Right lobe of liver (tissue), 4 donors: ENCODE results near the gene ZNF768.

Experiments
- POLR2A ChIP-seq: fragments of 450-650 bp; IDR thresholded peaks from one replicate; pipeline ENCODE4 v1.6.1; 2017; ENCODE audit warnings: antibody characterized with exemption, mild to moderate bottlenecking
- TF ChIP-seq, protein P1 (sequence below), 4 donors: fragments of 200-600 bp in 3 of 4; fragments of 450-650 bp in 1 of 4; IDR thresholded peaks; one replicate each; pipeline versions ENCODE4 v1.5.1 to v1.8.0; 2016 to 2022; ENCODE audit warnings: antibody characterized with exemption in 4 of 4, mild to moderate bottlenecking in 2 of 4
- donor health status: DM: no; HTN: no; CAD: no.
- donor health status: DM: no; HTN: no; CAD: no.
- donor health status: DM: no; HTN: yes; CAD: no.

GRCh38 chr16:30533748-30534367 is 7.5 kb upstream of the ZNF768 start:
- TF ChIP-seq, protein P1, sequence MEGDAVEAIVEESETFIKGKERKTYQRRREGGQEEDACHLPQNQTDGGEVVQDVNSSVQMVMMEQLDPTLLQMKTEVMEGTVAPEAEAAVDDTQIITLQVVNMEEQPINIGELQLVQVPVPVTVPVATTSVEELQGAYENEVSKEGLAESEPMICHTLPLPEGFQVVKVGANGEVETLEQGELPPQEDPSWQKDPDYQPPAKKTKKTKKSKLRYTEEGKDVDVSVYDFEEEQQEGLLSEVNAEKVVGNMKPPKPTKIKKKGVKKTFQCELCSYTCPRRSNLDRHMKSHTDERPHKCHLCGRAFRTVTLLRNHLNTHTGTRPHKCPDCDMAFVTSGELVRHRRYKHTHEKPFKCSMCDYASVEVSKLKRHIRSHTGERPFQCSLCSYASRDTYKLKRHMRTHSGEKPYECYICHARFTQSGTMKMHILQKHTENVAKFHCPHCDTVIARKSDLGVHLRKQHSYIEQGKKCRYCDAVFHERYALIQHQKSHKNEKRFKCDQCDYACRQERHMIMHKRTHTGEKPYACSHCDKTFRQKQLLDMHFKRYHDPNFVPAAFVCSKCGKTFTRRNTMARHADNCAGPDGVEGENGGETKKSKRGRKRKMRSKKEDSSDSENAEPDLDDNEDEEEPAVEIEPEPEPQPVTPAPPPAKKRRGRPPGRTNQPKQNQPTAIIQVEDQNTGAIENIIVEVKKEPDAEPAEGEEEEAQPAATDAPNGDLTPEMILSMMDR (IDR thresholded peaks at IDR 0.05): no peak
- TF ChIP-seq POLR2A: no peak
